A549 (cell line): ENCODE results near the gene TIE1. TPM values are rescaled to one million over a fixed set of nuclear protein-coding genes. Genes with fewer than 3 reads are reported as not detected.

Experiments
- ATAC-seq, 2 experiments: fragments of 200-7000 bp in 1 of 2; fragments of >200 bp in 1 of 2; cut with Nextera tagmentation in 1 of 2; cut with Tn5 transposase in 1 of 2; 3 replicates each; pipeline versions ENCODE4 v1.8.0 to v1.9.1; 2018 to 2020; ENCODE audit warnings: mild to moderate bottlenecking in 1 of 2, moderate library complexity in 1 of 2
- CTCF ChIA-PET: fragments of 300-600 bp; sonication (Branson Sonifier 250); formaldehyde crosslinking; extraction: SDS; loops from one replicate; lab custom pipeline; 2021; ENCODE audit warnings: antibody characterized with exemption, inconsistent platforms; lab: Yijun Ruan, JAX
- POLR2A ChIA-PET: fragments of 350-600 bp; formaldehyde crosslinking; extraction: SDS; loops from one replicate; lab custom pipeline; 2021; ENCODE audit warnings: antibody characterized with exemption, inconsistent platforms; lab: Yijun Ruan, JAX
- DNase-seq, 2 experiments: peaks; one replicate each; pipeline versions ENCODE4 v3.0.0 to v3.0.0-alpha.2; 2011 to 2016; ENCODE audit warnings: low read depth in 1 of 2, low spot score in 1 of 2
- FAIRE-seq: peaks from 2 replicates; lab custom pipeline; 2011; peaks lifted over from hg19 to GRCh38; lab: Jason Lieb, UNC
- H3K27ac ChIP-seq, 2 experiments: fragments of >200 bp; sonication (Bioruptor Twin); formaldehyde crosslinking; 3 replicates each; pipeline ENCODE4 v1.5.1; 2016 to 2017
- H3K4me1 ChIP-seq: fragments of >200 bp; sonication (Bioruptor Twin); formaldehyde crosslinking; 3 replicates; pipeline ENCODE4 v1.6.1; 2016
- H3K4me2 ChIP-seq: fragments of >200 bp; sonication (Bioruptor Twin); formaldehyde crosslinking; 3 replicates; pipeline ENCODE4 v1.6.1; 2016
- H3K4me3 ChIP-seq: fragments of >200 bp; sonication (Bioruptor Twin); formaldehyde crosslinking; 3 replicates; pipeline ENCODE4 v1.5.1; 2016
- H3K9me3 ChIP-seq: fragments of >200 bp; sonication (Bioruptor Twin); formaldehyde crosslinking; 3 replicates; pipeline ENCODE4 v1.6.1; 2016
- CBX8 ChIP-seq: fragments of 200-600 bp; sonication (generic); IDR thresholded peaks from 2 replicates; pipeline ENCODE4 v1.6.1; 2016
- CHD2 ChIP-seq: fragments of 150-350 bp; IDR thresholded peaks from 2 replicates; pipeline ENCODE4 v1.6.1; 2014; ENCODE audit warnings: low read length; ENCODE audit not compliant: partially characterized antibody
- CHD4 ChIP-seq: fragments of 200-600 bp; sonication (generic); IDR thresholded peaks from 2 replicates; pipeline ENCODE4 v1.6.1; 2016; ENCODE audit warnings: antibody characterized with exemption, mild to moderate bottlenecking, borderline replicate concordance
- EP300 ChIP-seq, 2 experiments: fragments of >200 bp; sonication (Bioruptor Twin); formaldehyde crosslinking; IDR thresholded peaks; 2 replicates in 1 of 2; 3 replicates in 1 of 2; pipeline ENCODE4 v1.6.1; 2016 to 2017
- ESRRA ChIP-seq: fragments of 150-350 bp; IDR thresholded peaks from 2 replicates; pipeline ENCODE4 v1.6.1; 2014; ENCODE audit warnings: mild to moderate bottlenecking, low read length, borderline replicate concordance
- HDAC2 ChIP-seq: fragments of 200-600 bp; sonication (generic); IDR thresholded peaks from 2 replicates; pipeline ENCODE4 v1.6.1; 2016
- HEYL ChIP-seq: fragments of 250-450 bp; sonication (Bioruptor Pico); IDR thresholded peaks from 2 replicates; pipeline ENCODE4 v1.8.0; 2021; ENCODE audit warnings: mild to moderate bottlenecking, moderate library complexity
- HOXB5 ChIP-seq: fragments of 250-450 bp; sonication (Bioruptor Pico); IDR thresholded peaks from 2 replicates; pipeline ENCODE4 v1.5.0; 2020; ENCODE audit warnings: mild to moderate bottlenecking, moderate library complexity
- JUNB ChIP-seq: fragments of >200 bp; sonication (Bioruptor Twin); formaldehyde crosslinking; IDR thresholded peaks from 2 replicates; pipeline ENCODE4 v1.6.1; 2016
- KDM5A ChIP-seq: fragments of 200-600 bp; sonication (generic); IDR thresholded peaks from 2 replicates; pipeline ENCODE4 v1.6.1; 2016; ENCODE audit warnings: antibody characterized with exemption, mild to moderate bottlenecking
- NPAS2 ChIP-seq: fragments of 250-450 bp; sonication (Bioruptor Pico); IDR thresholded peaks from 2 replicates; pipeline ENCODE4 v1.8.0; 2022; ENCODE audit warnings: mild to moderate bottlenecking, moderate library complexity, borderline replicate concordance
- RCOR1 ChIP-seq: fragments of 150-350 bp; IDR thresholded peaks from 2 replicates; pipeline ENCODE4 v1.6.1; 2014; ENCODE audit warnings: antibody characterized with exemption, low read length, low read depth
- REST ChIP-seq: fragments of 200-600 bp; sonication (generic); IDR thresholded peaks from 2 replicates; pipeline ENCODE4 v1.6.1; 2016; ENCODE audit warnings: antibody characterized with exemption, mild to moderate bottlenecking, moderate library complexity
- SMC3 ChIP-seq: fragments of >200 bp; sonication (Bioruptor Twin); formaldehyde crosslinking; IDR thresholded peaks from 3 replicates; pipeline ENCODE4 v1.6.1; 2018; ENCODE audit warnings: inconsistent platforms
- TFCP2L1 ChIP-seq: fragments of 250-450 bp; sonication (Bioruptor Pico); IDR thresholded peaks from 2 replicates; pipeline ENCODE4 v1.5.0; 2021; ENCODE audit warnings: mild to moderate bottlenecking
- ZFP36 ChIP-seq: fragments of 450-650 bp; IDR thresholded peaks from 2 replicates; pipeline ENCODE4 v1.6.1; 2014; ENCODE audit warnings: borderline replicate concordance; ENCODE audit not compliant: partially characterized antibody
- WGBS: methylation state at CpG from one replicate; pipeline ENCODE4 v1.1.6; 2017; ENCODE audit errors: missing lambda C conversion rate; 5-methylcytosine and 5-hydroxymethylcytosine counted together
- polyA plus RNA-seq, 4 experiments: library from polyadenylated mRNA; depleted of rRNA in 3 of 4; stranded (reverse); fragments of >200 nt; fragmentation: RNase III in 1 of 4; extraction: RNeasy Plus Mini Kit Qiagen cat#74134 plus additional on column Dnase treatment in 1 of 4; gene quantifications; 2 replicates in 3 of 4; 3 replicates in 1 of 4; pipeline ENCODE4 v1.2.3, GENCODE V29; 2011 to 2017
- TF ChIP-seq, protein P1 (sequence below): fragments of 250-450 bp; sonication (Bioruptor Pico); IDR thresholded peaks from 2 replicates; pipeline ENCODE4 v1.5.0; 2020; ENCODE audit warnings: low read depth, mild to moderate bottlenecking, moderate library complexity
- TF ChIP-seq, protein P2 (sequence below): fragments of >200 bp; sonication (Bioruptor Twin); formaldehyde crosslinking; IDR thresholded peaks from 3 replicates; pipeline ENCODE4 v1.6.1; 2016
- TF ChIP-seq, protein P3 (sequence below): IDR thresholded peaks from 2 replicates; pipeline ENCODE4 v1.6.1; 2012

The TIE1 gene
- polyA plus RNA-seq, 2 of the 4 experiments (the other 2 are of a cell fraction), result not detected

DNA sequence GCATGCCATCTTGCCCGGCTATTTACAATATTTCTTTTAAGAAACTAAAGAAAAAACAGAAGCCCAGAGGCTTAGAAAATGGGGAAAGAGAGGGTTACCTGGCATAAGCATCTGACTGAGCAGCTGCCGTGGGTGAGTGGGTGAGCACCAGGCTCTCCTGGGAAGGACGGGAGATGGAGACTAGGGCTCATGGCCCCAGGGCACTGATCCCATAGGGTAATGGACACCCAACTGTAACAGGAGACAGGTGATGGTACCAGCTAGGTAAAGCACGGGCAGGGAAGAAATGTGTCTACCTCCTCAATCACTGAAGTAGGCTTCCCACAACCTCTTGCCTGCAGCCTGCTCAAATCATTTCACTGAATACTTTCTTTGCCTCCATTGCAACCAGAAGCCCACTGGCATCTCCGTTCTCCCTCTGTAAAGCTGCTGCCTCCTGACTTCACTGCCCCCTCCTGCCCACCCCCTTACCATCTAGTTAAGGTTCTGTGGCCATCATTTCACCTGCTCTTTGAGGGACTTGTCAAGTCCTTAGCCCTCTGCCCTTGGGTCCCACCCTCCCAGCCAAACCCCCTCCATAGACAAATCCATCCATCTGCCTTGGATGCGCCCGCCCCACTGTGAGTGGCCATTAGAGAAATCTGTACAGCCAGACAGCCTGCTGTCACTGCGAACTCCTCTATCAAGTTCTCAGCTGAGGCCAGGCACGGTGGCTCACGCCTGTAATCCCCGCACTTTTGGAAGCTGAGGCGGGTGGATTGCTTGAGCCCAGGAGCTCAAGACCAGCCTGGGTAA lies 24.8 kb upstream of the TIE1 start:
- TF ChIP-seq KDM5A (no peak), CHD2 (no peak), CHD4 (no peak), SMC3 (no peak), HOXB5 (CRISPR knock-in tag) (no peak), HDAC2 (no peak), JUNB (no peak)
- TF ChIP-seq, protein P1, sequence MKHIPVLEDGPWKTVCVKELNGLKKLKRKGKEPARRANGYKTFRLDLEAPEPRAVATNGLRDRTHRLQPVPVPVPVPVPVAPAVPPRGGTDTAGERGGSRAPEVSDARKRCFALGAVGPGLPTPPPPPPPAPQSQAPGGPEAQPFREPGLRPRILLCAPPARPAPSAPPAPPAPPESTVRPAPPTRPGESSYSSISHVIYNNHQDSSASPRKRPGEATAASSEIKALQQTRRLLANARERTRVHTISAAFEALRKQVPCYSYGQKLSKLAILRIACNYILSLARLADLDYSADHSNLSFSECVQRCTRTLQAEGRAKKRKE (CRISPR knock-in tag), result no peak
- TF ChIP-seq, protein P2, sequence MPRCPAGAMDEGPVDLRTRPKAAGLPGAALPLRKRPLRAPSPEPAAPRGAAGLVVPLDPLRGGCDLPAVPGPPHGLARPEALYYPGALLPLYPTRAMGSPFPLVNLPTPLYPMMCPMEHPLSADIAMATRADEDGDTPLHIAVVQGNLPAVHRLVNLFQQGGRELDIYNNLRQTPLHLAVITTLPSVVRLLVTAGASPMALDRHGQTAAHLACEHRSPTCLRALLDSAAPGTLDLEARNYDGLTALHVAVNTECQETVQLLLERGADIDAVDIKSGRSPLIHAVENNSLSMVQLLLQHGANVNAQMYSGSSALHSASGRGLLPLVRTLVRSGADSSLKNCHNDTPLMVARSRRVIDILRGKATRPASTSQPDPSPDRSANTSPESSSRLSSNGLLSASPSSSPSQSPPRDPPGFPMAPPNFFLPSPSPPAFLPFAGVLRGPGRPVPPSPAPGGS, result no peak
- H3K4me3 ChIP-seq, result no peak overlapping the region
- DNase-seq (no peak), FAIRE-seq (no peak), ATAC-seq (no peak)
- POLR2A ChIA-PET, result no interaction called here
- CTCF ChIA-PET, result no interaction called here
- H3K9me3 ChIP-seq, result no peaks in the 10 kb centered on the region
- no peak overlapping the region for H3K27ac ChIP-seq
- no peak overlapping the region for H3K4me2 ChIP-seq
- 62% methylated on average over 10 of the region's 12 CpGs for WGBS
- no peaks in the 10 kb centered on the region for H3K4me1 ChIP-seq

GRCh38 chr1:43276673-43277072 lies 24.1 kb upstream of the TIE1 start:
- DNase-seq, result no peak

More at GRCh38 chr1:43276673-43277072, 24.1 kb upstream of the TIE1 start:
- TF ChIP-seq CBX8 (no peak), TFCP2L1 (CRISPR knock-in tag) (no peak), NPAS2 (CRISPR knock-in tag) (no peak), KDM5A (no peak), ZFP36 (no peak), EP300 (IDR thresholded peaks at IDR 0.05) (no peak), REST (no peak), HEYL (CRISPR knock-in tag) (no peak), RCOR1 (no peak), ESRRA (no peak)
- TF ChIP-seq, protein P3, sequence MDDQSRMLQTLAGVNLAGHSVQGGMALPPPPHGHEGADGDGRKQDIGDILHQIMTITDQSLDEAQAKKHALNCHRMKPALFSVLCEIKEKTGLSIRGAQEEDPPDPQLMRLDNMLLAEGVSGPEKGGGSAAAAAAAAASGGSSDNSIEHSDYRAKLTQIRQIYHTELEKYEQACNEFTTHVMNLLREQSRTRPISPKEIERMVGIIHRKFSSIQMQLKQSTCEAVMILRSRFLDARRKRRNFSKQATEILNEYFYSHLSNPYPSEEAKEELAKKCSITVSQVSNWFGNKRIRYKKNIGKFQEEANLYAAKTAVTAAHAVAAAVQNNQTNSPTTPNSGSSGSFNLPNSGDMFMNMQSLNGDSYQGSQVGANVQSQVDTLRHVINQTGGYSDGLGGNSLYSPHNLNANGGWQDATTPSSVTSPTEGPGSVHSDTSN, result no peak
- FAIRE-seq (no peak), ATAC-seq (no peak)
- Histone ChIP-seq H3K9me3 (no peaks in the 10 kb centered on the region), H3K27ac (no peak overlapping the region), H3K4me2 (no peak overlapping the region), H3K4me3 (no peak overlapping the region), H3K4me1 (no peaks in the 10 kb centered on the region)
- WGBS, result 56% methylated on average over 6 of the region's 7 CpGs
- ChIA-PET CTCF (no interaction called here), POLR2A (no interaction called here)
